ENCODE data around the gene ZNF3.
A peak's percentile ranks its signal among the peaks of the same experiment; 100 is the strongest.

The ZNF3 gene

GRCh38 chr7:100038326-100038725, 43.2 kb downstream of the ZNF3 start:
- in situ Hi-C loops (cut with MboI; ENCODE audit: low sequenced_read_pairs), result no loop called here
- no peak for DNase-seq (ENCODE audit: low spot score in 2 of 2)
- Histone ChIP-seq H3K9me3 (no peaks in the 10 kb centered on the region), H3K4me1 (no peaks in the 10 kb centered on the region; the same call in 1 of the 2 replicates), H3K27me3 (ENCODE audit: low read depth) (no peaks in the 10 kb centered on the region), H3K4me3 (no peak overlapping the region), H3K36me3 (replicated peaks) (peaks cover 22% of the 10 kb centered on the region)

GRCh38 chr7:100035876-100036275, 45.6 kb downstream of the ZNF3 start:
- Histone ChIP-seq H3K4me3 (no peak overlapping the region), H3K27me3 (ENCODE audit: low read depth) (no peaks in the 10 kb centered on the region), H3K36me3 (replicated peaks) (peaks cover 35% of the 10 kb centered on the region), H3K9me3 (no peaks in the 10 kb centered on the region), H3K4me1 (no peaks in the 10 kb centered on the region)
- in situ Hi-C loops (cut with MboI; ENCODE audit: low sequenced_read_pairs), result no loop called here
- no peak for DNase-seq (ENCODE audit: low spot score in 2 of 2)

GRCh38 chr7:100034871-100035510, 46.5 kb downstream of the ZNF3 start:
- DNase-seq (ENCODE audit: low spot score in 2 of 2), result no peak
- Histone ChIP-seq H3K9me3 (no peaks in the 10 kb centered on the region), H3K4me3 (no peak overlapping the region), H3K27me3 (ENCODE audit: low read depth) (no peaks in the 10 kb centered on the region), H3K36me3 (replicated peaks) (peaks cover 44% of the 10 kb centered on the region), H3K4me1 (no peaks in the 10 kb centered on the region)
- in situ Hi-C loops (cut with MboI; ENCODE audit: low sequenced_read_pairs), result no loop called here

GRCh38 chr7:100033526-100033925, 48.0 kb downstream of the ZNF3 start:
- Histone ChIP-seq H3K4me3 (no peak overlapping the region), H3K9me3 (no peaks in the 10 kb centered on the region), H3K36me3 (replicated peaks) (peaks cover 46% of the 10 kb centered on the region), H3K4me1 (no peaks in the 10 kb centered on the region), H3K27me3 (ENCODE audit: low read depth) (no peaks in the 10 kb centered on the region)
- in situ Hi-C loops (cut with MboI; ENCODE audit: low sequenced_read_pairs), result no loop called here
- no peak for DNase-seq (ENCODE audit: low spot score in 2 of 2)

- DNase-seq (ENCODE audit: low spot score in 2 of 2), result no peak
- H3K4me3 ChIP-seq, result no peak overlapping the region
- H3K4me1 ChIP-seq, result no peaks in the 10 kb centered on the region
- no peaks in the 10 kb centered on the region for H3K9me3 ChIP-seq
- H3K36me3 ChIP-seq (replicated peaks), result peaks cover 46% of the 10 kb centered on the region
- H3K27me3 ChIP-seq (ENCODE audit: low read depth), result no peaks in the 10 kb centered on the region
- in situ Hi-C loops (cut with MboI; ENCODE audit: low sequenced_read_pairs), result no loop called here
Measured at GRCh38 chr7:100029596-100029995, 51.9 kb downstream of the ZNF3 start.

GRCh38 chr7:100027197-100027596, 54.3 kb downstream of the ZNF3 start:
- H3K36me3 ChIP-seq (replicated peaks), result peaks cover 49% of the 10 kb centered on the region
- H3K4me1 ChIP-seq, result no peaks in the 10 kb centered on the region
- H3K9me3 ChIP-seq, result no peaks in the 10 kb centered on the region
- no peak for DNase-seq (ENCODE audit: low spot score in 2 of 2)
- H3K27me3 ChIP-seq (ENCODE audit: low read depth), result no peaks in the 10 kb centered on the region
- no peak overlapping the region for H3K4me3 ChIP-seq
- in situ Hi-C loops (cut with MboI; ENCODE audit: low sequenced_read_pairs), result no loop called here

- H3K4me1 ChIP-seq, result peaks cover 3% of the 10 kb centered on the region
- H3K9me3 ChIP-seq, result no peaks in the 10 kb centered on the region
- DNase-seq (ENCODE audit: low spot score in 2 of 2), result no peak
- no peaks in the 10 kb centered on the region for H3K27me3 ChIP-seq (ENCODE audit: low read depth)
- no peak overlapping the region for H3K4me3 ChIP-seq
- in situ Hi-C loops (cut with MboI; ENCODE audit: low sequenced_read_pairs), result no loop called here
- peaks cover 37% of the 10 kb centered on the region for H3K36me3 ChIP-seq (replicated peaks)
Measured at GRCh38 chr7:100024020-100024619, 57.4 kb downstream of the ZNF3 start.

GRCh38 chr7:100023526-100023925, 58.0 kb downstream of the ZNF3 start:
- Histone ChIP-seq H3K4me1 (peaks cover 3% of the 10 kb centered on the region), H3K27me3 (ENCODE audit: low read depth) (no peaks in the 10 kb centered on the region), H3K9me3 (no peaks in the 10 kb centered on the region), H3K4me3 (no peak overlapping the region), H3K36me3 (replicated peaks) (peaks cover 40% of the 10 kb centered on the region)
- DNase-seq (ENCODE audit: low spot score in 2 of 2), result no peak
- in situ Hi-C loops (cut with MboI; ENCODE audit: low sequenced_read_pairs), result no loop called here

GRCh38 chr7:100022621-100023020, 58.9 kb downstream of the ZNF3 start:
- peaks cover 40% of the 10 kb centered on the region for H3K36me3 ChIP-seq (replicated peaks)
- no peak for DNase-seq (ENCODE audit: low spot score in 2 of 2)
- no peaks in the 10 kb centered on the region for H3K27me3 ChIP-seq (ENCODE audit: low read depth)
- no peaks in the 10 kb centered on the region for H3K9me3 ChIP-seq
- H3K4me1 ChIP-seq, result peaks cover 3% of the 10 kb centered on the region
- H3K4me3 ChIP-seq, result no peak overlapping the region
- in situ Hi-C loops (cut with MboI; ENCODE audit: low sequenced_read_pairs), result no loop called here

- H3K4me1 ChIP-seq, result peaks cover 9% of the 10 kb centered on the region
- peaks cover 38% of the 10 kb centered on the region for H3K36me3 ChIP-seq (replicated peaks)
- in situ Hi-C loops (cut with MboI; ENCODE audit: low sequenced_read_pairs), result no loop called here
- peak in 1 of 2 experiments; percentile 44 for DNase-seq (ENCODE audit: low spot score in 2 of 2)
- H3K27me3 ChIP-seq (ENCODE audit: low read depth), result no peaks in the 10 kb centered on the region
- H3K9me3 ChIP-seq, result no peaks in the 10 kb centered on the region
- H3K4me3 ChIP-seq, result no peak overlapping the region
Measured at GRCh38 chr7:100021297-100021696, 60.2 kb downstream of the ZNF3 start.

Data from HAP-1 (cell line).